Ishikawa (cell line): ENCODE measurements around the gene ZCCHC24.

ENCODE experiments used
- CEBPB ChIP-seq: IDR thresholded peaks from 2 replicates; pipeline ENCODE4 v1.6.1; 2012
- CREB1 ChIP-seq: IDR thresholded peaks from 2 replicates; pipeline ENCODE4 v1.6.1; 2012; ENCODE audit warnings: low read depth
- EGR1 ChIP-seq: IDR thresholded peaks from 2 replicates; pipeline ENCODE4 v1.6.1; 2012
- EP300 ChIP-seq: IDR thresholded peaks from 2 replicates; pipeline ENCODE4 v1.6.1; 2012; ENCODE audit warnings: borderline replicate concordance
- NFIC ChIP-seq: IDR thresholded peaks from 2 replicates; pipeline ENCODE4 v1.6.1; 2012
- RAD21 ChIP-seq: IDR thresholded peaks from 2 replicates; pipeline ENCODE4 v1.6.1; 2012; ENCODE audit warnings: low read depth
- TAF1 ChIP-seq: IDR thresholded peaks from 2 replicates; pipeline ENCODE4 v1.6.1; 2012; ENCODE audit warnings: low read depth, mild to moderate bottlenecking
- TCF12 ChIP-seq: IDR thresholded peaks from 2 replicates; pipeline ENCODE4 v1.6.1; 2012; ENCODE audit warnings: low read depth
- TEAD4 ChIP-seq: IDR thresholded peaks from 2 replicates; pipeline ENCODE4 v1.6.1; 2012
- YY1 ChIP-seq: IDR thresholded peaks from 2 replicates; pipeline ENCODE4 v1.6.1; 2012; ENCODE audit warnings: low read depth
- ZBTB7A ChIP-seq: IDR thresholded peaks from 2 replicates; pipeline ENCODE4 v1.6.1; 2012; ENCODE audit warnings: low read depth
- TF ChIP-seq, protein P1 (sequence below): IDR thresholded peaks from 2 replicates; pipeline ENCODE4 v1.6.1; 2012
- TF ChIP-seq, protein P2 (sequence below): IDR thresholded peaks from 2 replicates; pipeline ENCODE4 v1.6.1; 2012
- TF ChIP-seq, protein P3 (sequence below): IDR thresholded peaks from 2 replicates; pipeline ENCODE4 v1.6.1; 2012; ENCODE audit warnings: low read depth, mild to moderate bottlenecking

DNA sequence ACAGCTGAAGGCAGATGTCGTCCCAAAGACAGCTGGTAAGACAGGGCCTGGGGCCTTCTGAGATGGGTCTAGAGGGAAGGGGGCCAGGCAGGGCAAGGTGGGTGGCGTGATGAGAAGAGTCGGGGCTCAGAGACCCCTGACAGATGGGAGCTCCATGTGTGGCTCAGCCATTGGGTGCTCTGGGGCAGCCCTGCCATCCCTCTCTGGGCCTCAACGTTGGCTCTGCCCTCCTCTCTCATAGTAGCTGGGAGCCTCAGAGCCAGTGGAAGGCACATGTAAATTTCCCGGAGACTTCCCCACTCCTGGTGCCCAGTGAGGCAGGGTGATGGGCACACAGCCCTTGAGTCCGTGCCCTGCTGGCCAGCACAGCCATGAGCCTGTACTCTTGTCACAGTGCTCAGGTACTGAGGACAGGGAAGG is 96.3 kb downstream of the ZCCHC24 start:
- TF ChIP-seq RAD21 (no peak), ZBTB7A (no peak), EGR1 (no peak), CREB1 (no peak), YY1 (no peak), EP300 (no peak), CEBPB (no peak), TCF12 (no peak), TEAD4 (no peak), TAF1 (no peak), NFIC (no peak)
- TF ChIP-seq, protein P1, sequence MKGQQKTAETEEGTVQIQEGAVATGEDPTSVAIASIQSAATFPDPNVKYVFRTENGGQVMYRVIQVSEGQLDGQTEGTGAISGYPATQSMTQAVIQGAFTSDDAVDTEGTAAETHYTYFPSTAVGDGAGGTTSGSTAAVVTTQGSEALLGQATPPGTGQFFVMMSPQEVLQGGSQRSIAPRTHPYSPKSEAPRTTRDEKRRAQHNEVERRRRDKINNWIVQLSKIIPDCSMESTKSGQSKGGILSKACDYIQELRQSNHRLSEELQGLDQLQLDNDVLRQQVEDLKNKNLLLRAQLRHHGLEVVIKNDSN, result no peak
- TF ChIP-seq, protein P2, sequence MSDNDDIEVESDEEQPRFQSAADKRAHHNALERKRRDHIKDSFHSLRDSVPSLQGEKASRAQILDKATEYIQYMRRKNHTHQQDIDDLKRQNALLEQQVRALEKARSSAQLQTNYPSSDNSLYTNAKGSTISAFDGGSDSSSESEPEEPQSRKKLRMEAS, result no peak
- TF ChIP-seq, protein P3, sequence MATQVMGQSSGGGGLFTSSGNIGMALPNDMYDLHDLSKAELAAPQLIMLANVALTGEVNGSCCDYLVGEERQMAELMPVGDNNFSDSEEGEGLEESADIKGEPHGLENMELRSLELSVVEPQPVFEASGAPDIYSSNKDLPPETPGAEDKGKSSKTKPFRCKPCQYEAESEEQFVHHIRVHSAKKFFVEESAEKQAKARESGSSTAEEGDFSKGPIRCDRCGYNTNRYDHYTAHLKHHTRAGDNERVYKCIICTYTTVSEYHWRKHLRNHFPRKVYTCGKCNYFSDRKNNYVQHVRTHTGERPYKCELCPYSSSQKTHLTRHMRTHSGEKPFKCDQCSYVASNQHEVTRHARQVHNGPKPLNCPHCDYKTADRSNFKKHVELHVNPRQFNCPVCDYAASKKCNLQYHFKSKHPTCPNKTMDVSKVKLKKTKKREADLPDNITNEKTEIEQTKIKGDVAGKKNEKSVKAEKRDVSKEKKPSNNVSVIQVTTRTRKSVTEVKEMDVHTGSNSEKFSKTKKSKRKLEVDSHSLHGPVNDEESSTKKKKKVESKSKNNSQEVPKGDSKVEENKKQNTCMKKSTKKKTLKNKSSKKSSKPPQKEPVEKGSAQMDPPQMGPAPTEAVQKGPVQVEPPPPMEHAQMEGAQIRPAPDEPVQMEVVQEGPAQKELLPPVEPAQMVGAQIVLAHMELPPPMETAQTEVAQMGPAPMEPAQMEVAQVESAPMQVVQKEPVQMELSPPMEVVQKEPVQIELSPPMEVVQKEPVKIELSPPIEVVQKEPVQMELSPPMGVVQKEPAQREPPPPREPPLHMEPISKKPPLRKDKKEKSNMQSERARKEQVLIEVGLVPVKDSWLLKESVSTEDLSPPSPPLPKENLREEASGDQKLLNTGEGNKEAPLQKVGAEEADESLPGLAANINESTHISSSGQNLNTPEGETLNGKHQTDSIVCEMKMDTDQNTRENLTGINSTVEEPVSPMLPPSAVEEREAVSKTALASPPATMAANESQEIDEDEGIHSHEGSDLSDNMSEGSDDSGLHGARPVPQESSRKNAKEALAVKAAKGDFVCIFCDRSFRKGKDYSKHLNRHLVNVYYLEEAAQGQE, result no peak
